ENCODE measurements around the gene CACNB2.
"Not testable (repeated sequence)": the region's sequence is repeated elsewhere in the genome, so short reads cannot be mapped to it uniquely, and the experiment has no call there.

Gene CACNB2

GRCh38 chr10:18201877-18202276 lies 61.7 kb downstream of the CACNB2 start:
- DNase-seq (ENCODE audit: low read depth in 2 of 2): no peak

GRCh38 chr10:18202680-18203460 lies 62.6 kb downstream of the CACNB2 start:
- DNase-seq (ENCODE audit: low read depth in 2 of 2): no peak

GRCh38 chr10:18203471-18203870 lies 63.2 kb downstream of the CACNB2 start:
- no peak for DNase-seq (ENCODE audit: low read depth in 2 of 2)

- no peak for DNase-seq (ENCODE audit: low read depth in 2 of 2)
These were observed 64.0 kb downstream of the CACNB2 start for GRCh38 chr10:18204039-18204835.

- DNase-seq (ENCODE audit: low read depth in 2 of 2): no peak
These were observed 65.0 kb downstream of the CACNB2 start for GRCh38 chr10:18205098-18205834.

- DNase-seq (ENCODE audit: low read depth in 2 of 2): not testable (repeated sequence)
These were observed 68.0 kb downstream of the CACNB2 start for GRCh38 chr10:18208186-18208585.

- DNase-seq (ENCODE audit: low read depth in 2 of 2): no peak
These were observed 69.0 kb downstream of the CACNB2 start for GRCh38 chr10:18209241-18209640.

- no peak for DNase-seq (ENCODE audit: low read depth in 2 of 2)
These were observed 70.5 kb downstream of the CACNB2 start for GRCh38 chr10:18210711-18211110.

- DNase-seq (ENCODE audit: low read depth in 2 of 2): no peak
These were observed 71.6 kb downstream of the CACNB2 start for GRCh38 chr10:18211862-18212261.

- no peak for DNase-seq (ENCODE audit: low read depth in 2 of 2)
These were observed 73.0 kb downstream of the CACNB2 start for GRCh38 chr10:18213271-18213670.

GRCh38 chr10:18214691-18215563 lies 74.7 kb downstream of the CACNB2 start:
- DNase-seq (ENCODE audit: low read depth in 2 of 2): no peak

- no peak for DNase-seq (ENCODE audit: low read depth in 2 of 2)
These were observed 76.3 kb downstream of the CACNB2 start for GRCh38 chr10:18216482-18216881.

- DNase-seq (ENCODE audit: low read depth in 2 of 2): no peak
These were observed 77.4 kb downstream of the CACNB2 start for GRCh38 chr10:18217577-18217976.

- no peak for DNase-seq (ENCODE audit: low read depth in 2 of 2)
These were observed 78.9 kb downstream of the CACNB2 start for GRCh38 chr10:18219146-18219545.

- DNase-seq (ENCODE audit: low read depth in 2 of 2): no peak
These were observed 80.9 kb downstream of the CACNB2 start for GRCh38 chr10:18221123-18221522.

- no peak for DNase-seq (ENCODE audit: low read depth in 2 of 2)
These were observed 81.7 kb downstream of the CACNB2 start for GRCh38 chr10:18221882-18222281.

GRCh38 chr10:18222866-18223265 lies 82.6 kb downstream of the CACNB2 start:
- DNase-seq (ENCODE audit: low read depth in 2 of 2): no peak

GRCh38 chr10:18223898-18224297 lies 83.7 kb downstream of the CACNB2 start:
- DNase-seq (ENCODE audit: low read depth in 2 of 2): no peak

GRCh38 chr10:18224626-18225445 lies 84.6 kb downstream of the CACNB2 start:
- DNase-seq (ENCODE audit: low read depth in 2 of 2): no peak

- no peak for DNase-seq (ENCODE audit: low read depth in 2 of 2)
These were observed 86.1 kb downstream of the CACNB2 start for GRCh38 chr10:18226336-18226735.

GRCh38 chr10:18229826-18230225 lies 89.6 kb downstream of the CACNB2 start:
- no peak for DNase-seq (ENCODE audit: low read depth in 2 of 2)

Measured in activated CD8-positive, alpha-beta memory T cell treated with anti-CD3 and anti-CD28 coated beads for 4 hours (primary cell).